Stimulated activated CD8-positive, alpha-beta memory T cell treated with anti-CD3 and anti-CD28 coated beads, Interleukin-7, amount 100 ng/mL, for 1 hour (primary cell): ENCODE results near the gene TRIM9.

Source experiments
- DNase-seq, 2 donors: peaks; one replicate each; pipeline ENCODE4 v3.0.0-alpha.2; 2020; ENCODE audit warnings: low read depth in 2 of 2

The TRIM9 gene

DNA sequence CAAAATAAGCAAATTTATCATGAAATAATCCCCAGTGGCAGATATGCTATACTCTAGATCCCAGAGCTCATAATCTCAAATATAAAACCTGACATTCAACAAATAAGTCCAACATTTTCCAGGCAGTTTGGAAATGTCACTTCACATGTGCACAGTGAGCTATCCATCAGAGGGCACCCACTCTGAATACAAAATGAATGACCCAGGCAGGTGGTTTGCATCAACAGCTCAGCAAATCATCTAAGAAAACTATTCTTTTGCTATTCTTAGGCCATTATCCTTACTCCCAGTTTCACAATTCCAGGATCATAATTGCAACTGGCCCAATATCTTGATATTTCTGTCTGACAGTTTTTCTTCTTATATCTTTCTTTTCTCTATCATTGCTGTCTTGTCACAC lies 38.5 kb downstream of the TRIM9 start:
- DNase-seq = no peak

DNA sequence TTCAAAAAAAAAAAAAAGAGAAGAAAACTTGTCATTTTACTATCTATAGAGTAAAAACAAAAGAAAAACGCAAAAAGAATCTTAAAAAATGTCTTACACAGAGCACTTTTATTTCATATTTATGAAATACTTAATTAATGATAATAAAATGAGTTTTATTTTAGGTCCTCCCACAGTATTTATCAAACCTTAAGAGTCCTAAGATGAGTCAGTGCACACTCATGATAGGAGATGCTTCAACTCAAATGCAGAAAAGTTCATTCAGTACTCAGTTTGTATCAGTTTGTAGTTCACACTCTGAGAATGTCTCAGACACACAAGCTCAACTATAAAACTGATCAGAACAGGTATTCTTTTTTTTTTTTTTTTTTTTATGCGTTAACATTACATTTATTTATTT lies 41.7 kb downstream of the TRIM9 start:
- DNase-seq = no peak

DNA sequence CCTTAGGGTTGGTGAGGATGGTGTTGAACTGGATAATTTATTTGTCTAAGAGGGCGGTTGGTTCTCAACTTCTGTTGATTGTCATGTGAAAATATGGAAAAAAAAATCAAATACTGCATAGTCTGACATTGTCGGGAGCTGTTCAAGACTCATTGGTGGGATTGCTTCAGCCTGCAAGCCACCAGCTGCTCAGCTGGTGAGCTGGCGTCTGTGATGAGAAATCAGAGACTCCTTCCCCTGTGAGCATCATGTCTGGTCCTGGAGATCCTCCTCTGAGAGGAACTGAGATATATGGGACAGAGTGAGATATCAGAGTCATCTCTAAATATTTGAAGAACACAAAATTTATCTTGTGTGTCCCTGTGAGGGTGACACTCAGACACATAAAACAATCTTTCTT lies 49.9 kb downstream of the TRIM9 start:
- no peak for DNase-seq

DNA sequence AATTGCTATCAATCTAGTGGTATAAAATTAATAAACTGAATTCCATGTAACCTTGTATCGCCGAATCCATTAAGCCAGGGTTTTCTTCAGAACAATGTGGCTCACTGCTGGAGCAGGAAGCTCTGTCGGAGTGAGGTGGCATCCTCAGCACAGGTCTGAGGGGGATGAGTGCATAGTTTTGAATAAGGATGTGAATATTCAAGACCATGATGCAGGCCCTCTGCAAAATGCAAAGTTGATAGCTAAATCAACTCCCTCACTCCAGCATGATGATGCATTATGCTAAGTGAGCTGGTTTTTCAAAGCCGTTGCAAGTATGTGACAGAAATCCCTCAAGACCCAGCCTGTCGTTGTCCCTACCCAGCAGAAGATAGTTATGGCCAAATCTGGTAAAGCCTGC lies 53.0 kb downstream of the TRIM9 start:
- DNase-seq = no peak

DNA sequence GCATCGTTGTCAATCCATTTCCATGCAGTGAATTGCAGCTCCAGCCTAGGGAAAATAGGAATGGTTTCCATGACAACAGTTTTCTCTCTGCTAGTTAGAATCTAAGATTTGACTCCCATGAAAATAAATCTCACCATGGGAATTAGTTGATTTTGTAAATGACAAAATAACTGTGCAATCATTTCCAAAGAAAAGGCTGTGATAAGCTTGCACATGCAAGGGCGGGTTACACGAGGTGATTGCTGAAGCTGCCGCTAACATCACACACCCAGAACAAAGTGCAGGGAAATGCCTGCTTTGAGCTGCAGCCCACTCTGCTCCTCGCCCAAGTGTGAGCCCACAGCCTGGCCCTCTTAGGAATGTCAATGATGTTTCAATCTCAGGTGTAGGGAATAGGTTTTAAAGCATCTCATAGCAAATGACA lies 53.8 kb downstream of the TRIM9 start:
- no peak for DNase-seq

DNA sequence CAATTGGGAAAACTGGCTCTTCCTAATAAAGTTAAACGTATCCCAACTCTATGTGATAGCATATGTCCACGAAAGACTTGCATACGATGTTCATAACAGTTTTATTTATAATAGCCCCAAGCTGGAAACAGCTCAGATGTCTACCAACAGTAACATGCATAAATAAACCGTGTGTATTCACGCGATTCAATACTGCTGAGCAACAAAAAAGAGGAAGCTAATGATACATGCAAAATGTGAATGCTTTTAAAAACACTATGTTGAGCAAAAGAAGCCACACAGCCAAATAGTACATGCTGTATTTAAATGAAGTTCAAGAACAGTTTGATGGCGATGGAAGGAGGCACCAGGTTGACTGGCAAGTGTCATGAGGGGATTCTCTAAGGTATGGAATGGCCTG lies 55.7 kb downstream of the TRIM9 start:
- no peak for DNase-seq

DNA sequence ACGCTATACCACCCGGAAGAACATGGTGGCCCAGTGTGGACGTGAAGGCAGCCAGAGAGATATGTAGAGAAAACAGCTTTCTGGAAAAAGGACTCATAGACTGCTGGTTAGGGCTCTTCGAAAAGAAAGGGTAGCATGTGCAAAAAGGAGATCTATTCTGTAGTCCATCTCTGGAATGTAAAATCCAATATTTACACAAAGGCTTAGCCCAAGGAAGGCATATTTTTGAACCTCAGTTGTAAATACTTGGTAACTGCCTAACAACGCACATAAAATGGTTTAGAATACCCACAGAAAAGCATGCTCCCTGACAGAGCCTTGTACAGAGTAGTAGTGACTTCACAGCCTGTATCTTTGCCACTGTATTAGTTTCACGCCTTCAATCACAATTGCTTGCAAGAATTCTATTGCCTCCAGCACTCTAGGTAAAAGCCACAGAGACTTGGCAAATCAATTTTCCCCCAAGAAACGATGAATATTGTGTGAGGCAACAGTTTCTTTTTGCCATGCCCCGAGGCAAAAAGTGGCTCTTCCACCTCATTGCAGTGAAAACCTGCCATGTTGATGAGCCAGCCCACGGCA lies 59.2 kb downstream of the TRIM9 start:
- DNase-seq = no peak

DNA sequence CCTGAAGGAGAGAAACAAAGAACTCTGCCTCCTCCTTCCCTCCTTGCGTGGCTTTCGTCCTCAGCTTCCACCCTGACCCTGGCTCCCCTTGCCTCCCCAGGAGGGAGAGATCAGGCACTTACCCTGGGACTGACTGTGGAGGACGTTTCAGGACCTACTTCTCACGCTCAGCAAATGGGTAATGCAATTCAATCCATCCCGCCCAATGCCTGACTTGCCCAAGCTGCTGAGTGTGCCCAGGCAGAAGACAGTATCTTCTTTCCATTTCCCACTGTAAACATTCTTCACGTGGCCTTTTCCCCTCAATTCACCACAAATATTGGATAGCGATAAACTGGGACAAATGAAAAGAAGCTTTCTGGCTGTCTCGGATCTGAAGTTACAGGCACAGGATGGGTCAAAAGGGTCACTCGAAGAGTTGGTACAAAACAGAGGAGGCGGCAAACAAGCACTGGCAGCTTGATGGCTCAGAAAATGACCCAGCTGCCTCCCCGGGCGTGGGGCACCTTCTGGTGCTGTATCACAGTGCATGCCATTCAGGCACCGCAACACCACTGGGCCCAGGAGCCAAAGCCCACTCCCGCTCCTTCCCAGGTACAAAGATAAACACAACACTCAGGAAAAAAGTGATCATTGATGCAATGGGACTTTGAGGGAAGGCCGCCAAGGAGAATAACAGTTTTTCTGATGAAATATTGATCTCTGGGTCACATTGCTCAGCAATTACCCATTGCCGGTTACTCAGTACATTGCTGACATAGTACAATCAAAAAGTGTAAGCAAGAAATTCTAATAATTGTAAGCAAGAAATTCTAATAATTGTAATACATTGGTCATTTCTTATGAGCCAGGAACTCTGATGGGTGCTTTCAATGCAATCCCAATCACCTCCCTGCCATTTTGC lies 65.8 kb downstream of the TRIM9 start:
- no peak for DNase-seq

DNA sequence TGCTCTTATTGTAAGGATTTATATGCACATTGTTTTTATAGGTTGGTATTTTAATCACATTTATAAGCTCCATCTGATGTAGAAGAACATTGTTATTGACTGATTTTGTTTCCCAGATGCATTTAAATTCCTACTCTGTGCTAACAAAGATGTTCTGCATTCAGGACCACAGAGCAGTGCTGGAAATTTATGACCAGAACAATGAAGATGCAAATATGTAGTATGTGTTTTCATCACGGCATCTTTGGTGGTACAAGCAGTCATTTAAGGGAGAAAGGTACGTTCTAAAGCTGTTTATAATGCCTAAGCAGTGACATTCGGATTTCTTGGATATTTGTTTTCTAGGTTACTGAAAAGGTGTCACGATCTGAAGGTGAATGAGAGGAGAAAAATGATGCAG lies 66.5 kb downstream of the TRIM9 start:
- DNase-seq = no peak

DNA sequence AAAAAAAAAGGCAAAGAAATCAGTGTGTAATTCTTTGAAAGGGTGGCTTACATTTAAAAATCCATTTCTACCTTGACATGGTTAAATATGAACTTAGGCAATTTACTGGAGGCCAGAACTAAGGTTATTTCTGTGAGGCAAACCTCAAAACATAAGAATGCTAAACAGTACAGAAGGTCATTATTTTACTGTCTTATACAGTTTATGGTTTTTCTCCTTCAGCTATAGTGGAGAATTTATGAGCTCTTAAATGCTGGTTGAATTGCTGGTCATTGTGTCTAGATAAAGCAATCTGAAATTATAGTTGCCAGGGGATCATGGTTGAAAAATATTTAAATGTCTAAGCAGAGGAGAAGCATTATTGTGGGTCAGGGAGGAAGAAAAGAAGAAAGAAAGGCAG lies 70.5 kb downstream of the TRIM9 start:
- no peak for DNase-seq

DNA sequence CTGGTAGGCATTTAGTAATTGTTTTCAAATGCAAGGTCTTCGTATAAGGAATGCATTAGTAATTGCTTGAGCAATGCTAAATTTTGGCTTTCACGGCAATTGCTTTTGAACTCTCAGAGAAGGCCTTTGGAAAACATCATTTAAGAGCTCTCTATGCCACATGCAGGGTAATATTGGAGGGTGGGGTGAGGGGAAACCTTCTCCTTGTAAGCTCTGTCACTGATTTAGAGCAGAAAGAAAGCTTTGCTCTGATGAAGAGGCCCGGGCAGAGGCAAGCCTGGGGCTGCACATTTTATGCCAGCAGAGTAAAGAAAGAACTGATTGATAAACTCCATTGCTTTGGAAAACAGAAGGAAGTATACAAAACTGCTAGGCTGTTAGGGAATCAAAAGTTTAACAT lies 70.9 kb downstream of the TRIM9 start:
- DNase-seq = no peak

DNA sequence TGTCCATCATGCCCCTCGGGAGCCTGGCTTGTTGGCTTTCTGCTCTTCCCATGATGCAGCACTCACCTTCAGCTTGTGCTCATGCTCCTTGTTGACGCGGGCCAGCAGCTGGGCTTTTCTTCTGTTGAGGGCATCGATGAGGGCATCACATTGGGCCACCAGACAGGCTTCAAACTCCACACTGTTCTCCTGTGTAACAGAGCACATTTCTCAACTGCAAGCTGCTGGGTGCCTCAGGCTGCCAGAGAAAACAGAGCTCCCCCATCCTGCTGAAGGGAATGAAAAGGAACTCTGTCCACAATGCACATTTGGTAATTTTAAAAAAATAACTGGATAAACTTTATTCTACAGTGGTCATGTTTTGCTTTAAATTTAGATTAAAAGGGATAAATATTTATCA lies 72.1 kb downstream of the TRIM9 start:
- DNase-seq = no peak

DNA sequence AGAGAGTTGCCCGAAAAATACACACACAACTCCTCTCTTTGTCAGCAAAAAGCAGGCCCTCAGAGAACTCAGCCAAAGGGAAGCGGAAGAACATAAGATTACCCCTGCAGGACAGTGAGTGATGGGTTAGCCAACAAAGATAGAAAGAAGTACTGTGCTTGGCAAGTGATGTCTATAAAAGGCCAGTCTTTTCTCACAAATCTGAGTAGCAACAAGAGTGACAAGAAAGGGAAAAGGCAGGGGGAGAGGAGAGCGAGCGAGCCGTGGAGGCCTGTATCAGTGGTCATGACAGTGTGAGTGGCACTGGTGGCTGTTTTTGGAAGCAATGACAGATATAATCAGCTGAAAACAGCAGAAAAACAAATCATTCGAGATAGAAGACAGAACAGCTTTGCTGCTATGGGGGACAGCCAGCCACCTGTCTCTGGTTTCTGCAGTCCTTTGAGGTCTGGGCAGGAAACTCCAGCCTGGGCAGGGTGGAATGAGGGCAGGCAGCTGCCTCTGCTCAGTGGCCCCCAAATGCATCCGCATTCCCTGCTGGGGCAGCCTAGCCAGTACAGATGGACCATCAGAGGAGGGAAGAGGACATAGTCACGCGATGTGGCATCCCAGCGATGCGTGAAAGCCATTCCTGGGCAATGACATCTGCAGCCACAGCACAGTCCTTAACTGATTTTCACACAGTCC lies 74.7 kb downstream of the TRIM9 start:
- DNase-seq = no peak

DNA sequence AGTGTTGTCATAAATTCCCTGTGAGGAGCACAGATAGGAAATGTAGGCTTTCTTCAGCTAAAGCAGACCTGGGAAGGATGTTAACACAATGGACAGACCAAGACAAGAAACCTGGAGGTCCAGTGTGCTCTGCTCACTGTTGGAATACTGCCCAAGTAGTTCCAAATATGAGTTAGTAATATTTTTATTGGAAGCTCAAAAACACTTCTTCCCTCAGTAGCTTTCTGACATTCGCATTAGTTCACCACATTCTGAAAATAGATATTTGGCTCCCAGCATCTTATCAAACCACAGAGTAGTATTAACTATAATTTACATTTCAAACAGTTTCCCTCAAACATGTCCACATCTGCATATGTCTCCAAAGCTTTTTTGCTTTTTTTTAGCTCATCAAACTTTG lies 75.8 kb downstream of the TRIM9 start:
- DNase-seq = no peak

DNA sequence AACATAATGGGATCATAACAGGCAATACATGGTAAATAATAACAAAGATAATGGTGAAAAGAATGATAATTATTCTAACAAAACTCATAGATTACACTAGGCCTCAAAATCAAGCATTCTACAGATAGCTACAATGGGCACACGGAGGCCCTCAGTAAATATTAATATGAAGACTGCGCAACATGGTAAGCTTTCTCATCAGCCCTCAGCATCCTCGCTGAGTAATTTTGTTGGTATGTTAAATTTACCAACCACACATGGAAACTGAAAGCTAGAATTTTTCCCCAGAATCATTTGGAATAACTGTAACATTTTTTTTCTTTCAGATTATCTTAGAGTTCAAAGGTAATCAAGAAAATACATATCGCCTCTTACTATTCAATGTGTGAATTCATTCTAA lies 76.4 kb downstream of the TRIM9 start:
- DNase-seq = no peak

DNA sequence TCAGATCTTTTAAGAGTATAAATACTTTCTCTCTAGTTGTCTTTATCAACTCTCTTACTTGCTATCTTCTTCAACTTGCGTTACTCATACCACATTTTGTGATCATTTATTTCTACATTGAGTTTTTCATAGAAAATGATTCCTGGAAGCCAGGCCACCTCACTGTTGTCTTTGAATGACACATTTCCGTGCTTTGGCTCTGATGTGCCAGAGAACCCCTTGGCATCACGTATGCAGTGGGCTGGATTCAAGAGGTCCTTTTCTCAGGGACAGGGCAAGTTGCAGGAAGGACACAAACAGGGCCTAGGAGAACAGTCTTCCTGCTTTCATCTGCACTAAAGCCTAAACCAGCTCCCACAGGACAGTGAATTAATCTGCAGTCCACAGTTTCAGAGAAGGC lies 80.3 kb downstream of the TRIM9 start:
- no peak for DNase-seq

DNA sequence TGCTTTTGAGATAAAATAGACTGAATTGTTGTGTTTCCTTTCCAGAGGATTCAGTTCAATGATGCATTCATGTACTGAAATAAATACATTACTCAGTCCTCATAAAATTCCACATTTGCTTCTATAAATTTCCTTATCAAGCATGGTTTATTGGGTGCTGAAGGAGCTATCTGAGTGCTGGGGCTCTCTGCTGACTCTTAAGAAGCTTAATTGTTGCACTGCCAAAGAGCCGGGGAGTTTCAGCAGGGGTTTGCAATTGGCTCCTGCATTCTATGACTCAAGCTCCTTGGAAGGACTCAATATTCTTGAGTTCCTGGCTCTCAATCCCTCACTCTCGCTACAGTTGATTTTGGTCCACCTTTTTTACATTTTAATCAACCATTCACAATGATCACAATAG lies 80.8 kb downstream of the TRIM9 start:
- DNase-seq = no peak

DNA sequence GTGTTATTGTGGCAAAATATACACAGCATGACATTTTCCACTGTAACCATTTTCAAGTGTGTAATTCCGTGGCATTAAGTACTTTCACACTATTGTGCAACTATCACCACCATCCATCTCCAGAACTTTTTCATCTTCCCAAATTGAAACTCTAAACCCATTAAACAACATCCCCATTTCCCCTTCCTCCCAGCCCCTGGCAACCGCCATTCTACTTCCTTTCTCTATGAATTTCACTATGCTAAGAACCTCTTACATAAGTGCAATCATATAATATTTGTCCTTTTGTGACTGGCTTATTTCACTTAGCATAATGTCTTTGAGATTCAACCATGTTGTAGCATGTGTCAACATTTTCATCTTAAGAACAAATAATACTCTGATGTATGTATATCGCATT lies 82.8 kb downstream of the TRIM9 start:
- no peak for DNase-seq

DNA sequence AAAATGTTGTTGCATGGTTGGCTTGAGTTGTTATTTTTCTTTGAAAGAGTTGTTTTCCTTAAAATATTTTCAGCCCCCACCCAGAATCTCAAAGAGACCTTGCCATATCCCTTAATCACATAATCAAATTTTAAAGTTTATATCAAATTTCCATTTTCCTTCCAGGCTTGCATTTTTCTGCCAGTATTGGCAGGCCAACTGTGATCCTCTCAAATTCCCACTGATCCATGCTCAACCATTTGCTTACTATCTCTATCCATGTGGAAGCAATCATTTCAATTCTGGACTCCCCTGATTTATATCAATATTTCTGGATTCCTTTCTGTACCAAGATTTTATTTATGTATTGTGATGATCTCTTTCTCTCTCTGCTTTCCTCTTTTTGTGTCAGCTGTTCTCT lies 86.5 kb downstream of the TRIM9 start:
- no peak for DNase-seq

DNA sequence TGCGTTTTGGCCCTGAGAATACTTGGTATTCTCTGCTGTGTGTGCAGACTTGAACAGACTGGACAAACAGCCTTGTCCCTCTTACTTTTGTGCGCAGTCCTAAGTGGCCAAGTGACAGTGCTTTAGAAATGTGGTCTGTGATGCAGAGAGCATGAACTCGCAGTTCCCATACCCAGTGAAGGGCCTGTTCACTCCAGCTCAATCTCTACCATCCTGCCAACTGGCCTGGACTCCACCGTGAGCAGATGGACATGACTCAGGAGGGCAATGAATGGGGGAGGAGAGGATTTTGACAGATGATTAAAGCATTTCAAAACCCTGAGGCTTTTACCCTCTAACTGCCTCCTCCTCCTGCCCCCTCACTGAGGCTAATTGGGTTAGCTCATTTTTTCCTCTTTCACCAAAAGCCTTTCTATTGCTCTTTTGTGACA lies 88.1 kb downstream of the TRIM9 start:
- no peak for DNase-seq

DNA sequence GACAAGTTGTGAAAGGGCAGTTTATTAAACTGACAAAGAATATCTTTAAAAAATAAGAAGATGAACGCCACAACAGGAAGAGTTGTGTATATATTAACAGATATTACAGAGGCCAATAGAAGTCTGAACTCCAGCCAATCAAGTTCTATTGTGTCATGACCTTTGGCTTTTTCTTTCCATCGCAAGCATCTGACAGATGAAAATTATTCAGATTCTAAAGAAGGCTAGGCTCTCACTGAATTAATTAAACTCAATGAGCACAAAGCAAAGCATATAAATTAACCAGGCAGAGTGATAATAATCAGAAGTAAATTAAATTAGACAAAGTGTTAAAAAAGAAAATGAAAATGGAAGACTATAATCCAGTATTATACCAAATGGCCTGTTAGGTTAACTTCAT lies 88.6 kb downstream of the TRIM9 start:
- DNase-seq = no peak

DNA sequence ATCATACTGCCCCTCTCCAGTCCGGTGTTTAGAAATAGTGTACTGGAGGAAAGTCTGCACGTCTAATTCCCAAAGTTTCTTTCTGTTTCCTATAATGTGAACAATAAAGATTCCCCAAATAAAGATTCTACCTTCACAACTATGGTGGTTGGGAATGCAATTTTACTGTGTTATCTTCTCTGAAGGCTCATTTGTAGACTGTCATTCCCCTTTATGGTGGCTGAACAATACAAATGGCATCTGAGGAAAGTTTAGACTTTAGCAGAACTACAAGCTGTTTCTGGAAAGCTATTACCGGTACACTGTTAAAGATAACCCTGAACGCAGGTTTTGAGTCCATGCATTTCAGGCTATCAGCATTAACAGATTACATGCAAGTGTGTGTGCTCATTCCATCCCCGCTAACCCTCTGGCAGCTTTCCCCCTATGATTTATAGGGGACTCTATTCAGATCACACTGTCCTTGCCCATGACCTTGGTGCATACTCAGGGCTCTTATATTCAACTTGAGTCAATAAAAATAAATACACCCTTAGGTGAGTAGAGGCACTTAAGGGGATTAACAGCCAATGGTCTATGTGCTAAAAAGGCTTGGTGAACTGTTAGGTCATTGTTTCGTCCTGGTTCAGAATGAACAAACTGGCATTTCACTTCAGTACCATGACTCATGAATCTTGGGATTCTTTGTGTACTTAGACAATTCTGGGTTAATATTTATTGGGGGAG lies 89.9 kb downstream of the TRIM9 start:
- DNase-seq = no peak
